ENCODE data around the gene CAPNS1.

DNA sequence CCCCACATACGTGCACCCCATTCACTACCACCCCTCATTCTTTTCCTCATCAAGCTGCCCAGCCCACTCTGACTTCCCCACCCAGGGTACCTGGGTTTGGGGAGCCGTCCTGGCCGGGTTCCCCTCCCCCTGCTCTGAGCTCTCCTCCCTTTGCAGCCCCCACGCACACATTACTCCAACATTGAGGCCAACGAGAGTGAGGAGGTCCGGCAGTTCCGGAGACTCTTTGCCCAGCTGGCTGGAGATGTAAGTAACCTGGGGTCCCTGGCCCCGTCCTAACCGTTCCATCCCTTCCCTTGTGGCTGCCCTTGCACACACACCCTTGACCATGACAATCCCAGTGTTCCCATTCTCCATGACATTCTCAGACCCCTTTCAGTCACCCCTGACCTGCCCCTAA is 2.6 kb downstream of the CAPNS1 start:
- TF ChIP-seq ZFP3 (CRISPR knock-in tag; IDR thresholded peaks at IDR 0.05) (no peak), PPARA (CRISPR knock-in tag; IDR thresholded peaks at IDR 0.05; ENCODE audit: borderline replicate concordance) (no peak), RARB (CRISPR knock-in tag; IDR thresholded peaks at IDR 0.05) (no peak), ZNF8 (CRISPR knock-in tag; IDR thresholded peaks at IDR 0.05) (no peak), ZNF70 (CRISPR knock-in tag; IDR thresholded peaks at IDR 0.05) (no peak), ZFP30 (CRISPR knock-in tag; IDR thresholded peaks at IDR 0.05) (no peak), TOX (CRISPR knock-in tag; IDR thresholded peaks at IDR 0.05; ENCODE audit: borderline replicate concordance) (no peak), OSR1 (CRISPR knock-in tag; IDR thresholded peaks at IDR 0.05) (no peak), GLIS3 (CRISPR knock-in tag; IDR thresholded peaks at IDR 0.05) (no peak)
- TF ChIP-seq, protein P1, sequence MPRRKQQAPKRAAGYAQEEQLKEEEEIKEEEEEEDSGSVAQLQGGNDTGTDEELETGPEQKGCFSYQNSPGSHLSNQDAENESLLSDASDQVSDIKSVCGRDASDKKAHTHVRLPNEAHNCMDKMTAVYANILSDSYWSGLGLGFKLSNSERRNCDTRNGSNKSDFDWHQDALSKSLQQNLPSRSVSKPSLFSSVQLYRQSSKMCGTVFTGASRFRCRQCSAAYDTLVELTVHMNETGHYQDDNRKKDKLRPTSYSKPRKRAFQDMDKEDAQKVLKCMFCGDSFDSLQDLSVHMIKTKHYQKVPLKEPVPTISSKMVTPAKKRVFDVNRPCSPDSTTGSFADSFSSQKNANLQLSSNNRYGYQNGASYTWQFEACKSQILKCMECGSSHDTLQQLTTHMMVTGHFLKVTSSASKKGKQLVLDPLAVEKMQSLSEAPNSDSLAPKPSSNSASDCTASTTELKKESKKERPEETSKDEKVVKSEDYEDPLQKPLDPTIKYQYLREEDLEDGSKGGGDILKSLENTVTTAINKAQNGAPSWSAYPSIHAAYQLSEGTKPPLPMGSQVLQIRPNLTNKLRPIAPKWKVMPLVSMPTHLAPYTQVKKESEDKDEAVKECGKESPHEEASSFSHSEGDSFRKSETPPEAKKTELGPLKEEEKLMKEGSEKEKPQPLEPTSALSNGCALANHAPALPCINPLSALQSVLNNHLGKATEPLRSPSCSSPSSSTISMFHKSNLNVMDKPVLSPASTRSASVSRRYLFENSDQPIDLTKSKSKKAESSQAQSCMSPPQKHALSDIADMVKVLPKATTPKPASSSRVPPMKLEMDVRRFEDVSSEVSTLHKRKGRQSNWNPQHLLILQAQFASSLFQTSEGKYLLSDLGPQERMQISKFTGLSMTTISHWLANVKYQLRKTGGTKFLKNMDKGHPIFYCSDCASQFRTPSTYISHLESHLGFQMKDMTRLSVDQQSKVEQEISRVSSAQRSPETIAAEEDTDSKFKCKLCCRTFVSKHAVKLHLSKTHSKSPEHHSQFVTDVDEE (CRISPR knock-in tag; IDR thresholded peaks at IDR 0.05): no peak
- TF ChIP-seq, protein P2, sequence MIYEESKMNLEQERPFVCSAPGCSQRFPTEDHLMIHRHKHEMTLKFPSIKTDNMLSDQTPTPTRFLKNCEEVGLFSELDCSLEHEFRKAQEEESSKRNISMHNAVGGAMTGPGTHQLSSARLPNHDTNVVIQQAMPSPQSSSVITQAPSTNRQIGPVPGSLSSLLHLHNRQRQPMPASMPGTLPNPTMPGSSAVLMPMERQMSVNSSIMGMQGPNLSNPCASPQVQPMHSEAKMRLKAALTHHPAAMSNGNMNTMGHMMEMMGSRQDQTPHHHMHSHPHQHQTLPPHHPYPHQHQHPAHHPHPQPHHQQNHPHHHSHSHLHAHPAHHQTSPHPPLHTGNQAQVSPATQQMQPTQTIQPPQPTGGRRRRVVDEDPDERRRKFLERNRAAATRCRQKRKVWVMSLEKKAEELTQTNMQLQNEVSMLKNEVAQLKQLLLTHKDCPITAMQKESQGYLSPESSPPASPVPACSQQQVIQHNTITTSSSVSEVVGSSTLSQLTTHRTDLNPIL (CRISPR knock-in tag; IDR thresholded peaks at IDR 0.05; ENCODE audit: low read depth): no peak
- TF ChIP-seq, protein P3, sequence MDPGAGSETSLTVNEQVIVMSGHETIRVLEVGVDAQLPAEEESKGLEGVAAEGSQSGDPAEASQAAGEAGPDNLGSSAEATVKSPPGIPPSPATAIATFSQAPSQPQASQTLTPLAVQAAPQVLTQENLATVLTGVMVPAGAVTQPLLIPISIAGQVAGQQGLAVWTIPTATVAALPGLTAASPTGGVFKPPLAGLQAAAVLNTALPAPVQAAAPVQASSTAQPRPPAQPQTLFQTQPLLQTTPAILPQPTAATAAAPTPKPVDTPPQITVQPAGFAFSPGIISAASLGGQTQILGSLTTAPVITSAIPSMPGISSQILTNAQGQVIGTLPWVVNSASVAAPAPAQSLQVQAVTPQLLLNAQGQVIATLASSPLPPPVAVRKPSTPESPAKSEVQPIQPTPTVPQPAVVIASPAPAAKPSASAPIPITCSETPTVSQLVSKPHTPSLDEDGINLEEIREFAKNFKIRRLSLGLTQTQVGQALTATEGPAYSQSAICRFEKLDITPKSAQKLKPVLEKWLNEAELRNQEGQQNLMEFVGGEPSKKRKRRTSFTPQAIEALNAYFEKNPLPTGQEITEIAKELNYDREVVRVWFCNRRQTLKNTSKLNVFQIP (CRISPR knock-in tag; IDR thresholded peaks at IDR 0.05; ENCODE audit: borderline replicate concordance, low read depth): no peak

Data from SK-N-SH treated with all-trans-retinoic acid at 6 μM for 48 hours (cell line).